GM19438 (cell line): ENCODE measurements around the gene PGR.
"Not testable (repeated sequence)": the region's sequence is repeated elsewhere in the genome, so short reads cannot be mapped to it uniquely, and the experiment has no call there.

Experiments used
- ATAC-seq: cut with Tn5 transposase; IDR thresholded peaks from one replicate; pipeline ENCODE4 v1.9.1; 2021; ENCODE audit warnings: low read depth; ENCODE audit not compliant: unreplicated experiment

PGR gene

GRCh38 chr11:101013702-101014101 is 115.9 kb downstream of the PGR start:
- not testable (repeated sequence) for ATAC-seq

DNA sequence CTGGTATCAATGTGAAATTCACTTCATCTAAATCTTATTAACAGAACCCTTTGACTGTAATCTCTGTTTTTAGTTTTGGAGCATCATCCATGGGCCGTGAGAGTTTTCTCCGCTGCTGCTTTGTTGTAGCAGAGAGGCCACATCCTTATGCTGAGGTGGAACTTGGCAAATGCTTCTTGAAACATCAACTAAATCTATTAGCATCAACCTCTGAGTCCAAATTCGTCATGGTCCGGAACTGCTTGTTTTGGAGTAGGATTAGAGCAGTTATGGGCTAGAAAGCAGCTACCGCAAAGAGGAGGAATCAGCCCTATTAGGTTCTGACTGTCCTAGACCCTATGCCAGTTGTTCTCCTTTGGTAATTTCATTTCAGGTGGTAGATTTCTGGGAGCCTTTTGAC is 117.7 kb downstream of the PGR start:
- no peak for ATAC-seq

DNA sequence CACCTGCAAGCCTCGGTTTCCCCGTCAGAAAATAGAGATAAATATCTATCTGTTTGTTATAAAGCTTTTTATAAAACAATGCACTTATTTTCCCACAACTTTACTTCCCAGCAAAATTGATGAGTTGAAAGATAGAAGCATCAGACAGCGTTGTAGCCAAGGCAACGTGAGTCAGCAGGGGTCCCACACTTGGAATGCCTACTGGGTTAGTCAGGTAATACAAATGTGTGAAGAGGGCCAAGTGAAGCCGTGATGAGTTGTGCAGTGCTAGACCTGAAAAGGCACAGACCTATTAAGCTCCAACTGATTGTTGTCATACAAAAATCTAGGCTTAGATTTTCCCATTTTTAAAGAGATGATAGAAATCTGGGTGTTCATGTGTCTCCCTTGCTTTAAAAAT is 118.7 kb downstream of the PGR start:
- ATAC-seq, result no peak

GRCh38 chr11:101009690-101010055 is 119.9 kb downstream of the PGR start:
- ATAC-seq, result no peak

DNA sequence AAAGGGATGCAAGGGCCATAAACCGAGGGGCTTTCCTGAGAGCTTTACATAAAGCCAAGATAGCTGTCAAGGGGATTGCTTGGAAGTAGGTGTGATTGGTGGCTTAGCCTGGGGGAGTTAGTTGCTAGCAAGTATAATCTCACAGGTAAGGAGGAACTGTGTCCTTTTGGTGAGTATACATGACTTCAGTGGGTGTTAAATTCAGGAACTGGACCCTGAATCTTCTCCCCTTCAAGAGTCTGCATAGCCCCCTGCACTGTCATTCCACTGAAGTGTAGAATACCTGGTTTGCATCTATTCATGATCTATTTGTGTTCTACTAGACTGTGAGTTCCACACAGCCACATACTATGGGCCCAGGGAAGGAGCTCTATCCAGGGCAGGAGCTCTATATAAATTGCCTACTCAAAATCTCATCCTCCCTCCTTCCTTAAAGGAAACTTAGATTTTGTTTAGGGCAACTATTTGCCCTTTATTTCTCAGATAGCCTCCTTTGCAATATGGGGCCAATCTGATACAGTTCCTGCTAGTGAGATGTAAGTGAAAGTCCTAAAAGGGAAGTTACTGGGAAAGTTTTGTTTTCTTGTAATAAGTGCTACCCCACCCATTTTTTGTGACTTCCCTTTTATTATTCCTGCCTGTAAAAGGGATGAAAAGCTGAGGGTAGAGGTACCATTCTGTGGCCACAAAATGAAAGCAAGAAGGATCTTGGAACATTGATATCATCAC is 120.5 kb downstream of the PGR start:
- ATAC-seq, result no peak

DNA sequence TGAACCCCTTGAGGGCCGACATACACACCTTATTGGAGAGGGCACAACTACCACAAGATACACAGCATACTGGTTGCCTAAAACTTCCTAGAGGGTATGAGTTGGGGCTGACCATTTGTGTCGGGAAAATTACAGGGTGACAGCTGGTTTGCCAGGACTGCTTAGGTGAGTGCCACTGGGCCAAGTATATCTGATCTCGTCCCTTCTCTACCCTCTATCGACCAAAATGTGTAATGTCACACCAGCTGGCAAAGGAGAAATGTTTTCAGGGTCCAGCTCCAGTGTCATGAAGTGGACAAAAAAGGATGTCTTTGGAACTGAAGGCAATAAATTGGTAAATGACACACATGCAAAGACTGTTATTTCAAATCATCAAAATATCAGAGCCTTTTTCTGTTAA is 126.1 kb downstream of the PGR start:
- peak; percentile 63 for ATAC-seq

DNA sequence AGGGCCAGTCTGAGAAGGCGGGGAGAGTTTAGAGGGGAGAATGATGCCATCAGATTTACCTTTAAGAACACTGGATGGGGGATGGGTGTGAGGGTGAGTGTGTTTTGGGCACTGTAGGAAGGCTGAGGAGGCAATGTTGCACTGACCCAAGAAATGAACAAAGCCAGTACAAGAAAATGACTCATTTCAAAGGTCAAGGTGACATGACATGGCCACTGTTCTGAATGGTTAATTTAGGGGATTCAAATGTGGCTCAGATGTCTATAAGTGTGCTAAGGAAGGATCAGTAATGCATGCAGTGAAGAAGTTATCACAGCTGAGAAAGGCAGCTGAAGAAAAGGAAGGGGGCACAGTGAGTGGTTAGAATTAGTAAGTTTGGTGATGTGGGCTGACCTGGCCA is 129.9 kb downstream of the PGR start:
- no peak for ATAC-seq

DNA sequence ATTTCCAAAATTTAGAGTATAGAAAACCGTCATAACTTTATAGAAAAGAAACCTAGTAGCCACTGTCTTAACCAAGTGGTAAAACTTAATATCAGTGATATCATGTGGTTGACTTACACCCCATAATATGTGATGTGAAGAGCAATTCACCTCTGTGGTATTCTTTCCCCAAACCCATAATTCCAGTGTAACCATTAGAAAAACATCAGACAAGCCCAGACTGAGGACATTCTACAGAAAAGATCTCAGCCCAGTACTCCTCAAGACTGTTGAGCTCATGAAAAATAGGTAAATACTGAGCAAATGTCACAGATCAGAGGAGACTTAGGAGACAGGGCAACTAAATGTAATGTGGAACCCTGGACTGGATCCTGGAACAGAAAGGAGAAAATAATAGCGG is 134.6 kb downstream of the PGR start:
- ATAC-seq, result no peak

GRCh38 chr11:100991541-100991940 is 138.1 kb downstream of the PGR start:
- no peak for ATAC-seq

GRCh38 chr11:100990931-100991330 is 138.7 kb downstream of the PGR start:
- ATAC-seq, result no peak

- ATAC-seq, result no peak
These were observed 144.9 kb downstream of the PGR start for GRCh38 chr11:100984668-100985067.

GRCh38 chr11:100981196-100981824 is 148.3 kb downstream of the PGR start:
- no peak for ATAC-seq

GRCh38 chr11:100980156-100980555 is 149.5 kb downstream of the PGR start:
- no peak for ATAC-seq
